WERI-Rb-1 (cell line): ENCODE measurements around the gene HTR6.

Experiments
- DNase-seq: peaks from one replicate; pipeline ENCODE4 v3.0.0-alpha.2; 2020
- H3K27ac ChIP-seq: fragments of 250-450 bp; sonication (Bioruptor Pico); 2 replicates; pipeline ENCODE4 v1.5.1; 2020; ENCODE audit warnings: mild to moderate bottlenecking, moderate library complexity
- H3K27me3 ChIP-seq: fragments of 250-450 bp; sonication (Bioruptor Pico); 2 replicates; pipeline ENCODE4 v1.5.1; 2021; ENCODE audit warnings: mild to moderate bottlenecking, low read depth, moderate library complexity; ENCODE audit not compliant: insufficient read depth, severe bottlenecking
- H3K36me3 ChIP-seq: fragments of 250-450 bp; sonication (Bioruptor Pico); 2 replicates; pipeline ENCODE4 v1.5.1; 2020; ENCODE audit warnings: mild to moderate bottlenecking, moderate library complexity
- H3K4me3 ChIP-seq: 2 replicates; pipeline ENCODE4 v1.5.1; 2011; ENCODE audit warnings: low read depth, mild to moderate bottlenecking, control low read depth, low read length
- H3K9me3 ChIP-seq: fragments of 250-450 bp; sonication (Bioruptor Pico); 2 replicates; pipeline ENCODE4 v1.5.1; 2021; ENCODE audit warnings: mild to moderate bottlenecking, moderate library complexity; ENCODE audit not compliant: severe bottlenecking
- CTCF ChIP-seq: IDR thresholded peaks from 2 replicates; pipeline ENCODE4 v1.5.1; 2011; ENCODE audit warnings: low read depth, mild to moderate bottlenecking, control low read depth, inconsistent platforms, low read length

HTR6 gene

DNA sequence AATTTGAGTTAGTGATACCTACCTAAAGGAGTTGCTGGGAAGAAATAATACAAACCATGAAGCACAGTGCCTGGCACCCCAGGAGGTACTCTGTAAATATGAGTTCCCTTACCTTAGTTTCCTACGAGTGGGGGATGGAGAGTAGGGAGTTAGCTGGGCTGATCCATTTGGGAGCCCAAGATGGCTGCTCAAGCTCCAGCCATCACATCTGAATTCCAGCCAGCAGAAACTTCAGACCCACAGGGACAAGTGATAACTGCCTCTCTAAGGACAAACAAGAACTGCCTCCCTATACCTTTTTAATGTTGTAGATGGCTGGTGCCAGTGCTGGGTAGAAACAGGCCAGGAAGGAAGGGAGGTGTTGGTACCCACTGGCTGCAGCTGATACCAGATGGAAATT, 22.7 kb downstream of the HTR6 start:
- TF ChIP-seq CTCF = no peak
- no peaks in the 10 kb centered on the region for H3K36me3 ChIP-seq
- H3K27me3 ChIP-seq = no peaks in the 10 kb centered on the region
- H3K9me3 ChIP-seq = peaks cover 7% of the 10 kb centered on the region
- no peak overlapping the region for H3K27ac ChIP-seq
- no peak overlapping the region for H3K4me3 ChIP-seq
- DNase-seq = no peak

DNA sequence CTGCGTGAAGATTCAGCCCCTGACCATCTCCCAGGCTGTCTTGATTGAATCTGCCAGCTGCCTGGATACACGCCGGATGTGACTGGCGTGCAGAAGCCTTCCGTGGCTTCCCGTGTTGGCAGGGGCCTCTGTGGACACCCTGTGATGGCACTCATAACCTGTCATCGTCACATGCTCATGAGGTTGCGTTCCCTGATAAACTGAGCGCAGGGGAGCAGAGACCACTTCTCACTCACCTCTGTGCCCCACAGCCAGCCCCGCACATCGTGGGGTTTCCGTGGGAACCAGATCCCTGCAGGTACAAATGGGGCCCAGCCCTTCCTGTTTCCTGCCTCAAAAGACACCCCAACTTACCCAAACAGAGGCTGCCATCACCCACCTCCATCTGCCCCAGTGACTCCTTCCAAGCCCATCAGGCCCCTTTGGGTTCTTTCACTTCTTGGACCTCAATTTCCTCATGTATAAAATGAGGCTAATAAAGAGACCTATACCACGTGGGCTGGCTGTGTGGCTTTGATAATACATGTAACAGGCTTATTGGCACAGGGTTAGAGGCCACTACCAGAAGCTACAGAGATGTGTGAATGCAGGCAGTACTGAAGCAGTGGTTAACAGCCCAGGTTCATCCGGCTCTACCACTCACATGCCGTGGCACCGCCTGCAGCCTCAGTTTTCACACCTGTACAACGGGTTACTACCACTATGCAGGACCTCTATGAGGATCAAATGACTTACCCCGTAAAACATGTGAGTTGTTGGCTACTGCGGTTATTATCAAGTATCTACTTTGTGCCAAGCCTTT, 23.6 kb downstream of the HTR6 start:
- Histone ChIP-seq H3K4me3 (no peak overlapping the region), H3K36me3 (no peaks in the 10 kb centered on the region), H3K27me3 (no peaks in the 10 kb centered on the region), H3K27ac (no peak overlapping the region), H3K9me3 (peaks cover 7% of the 10 kb centered on the region)
- no peak for TF ChIP-seq CTCF
- no peak for DNase-seq

DNA sequence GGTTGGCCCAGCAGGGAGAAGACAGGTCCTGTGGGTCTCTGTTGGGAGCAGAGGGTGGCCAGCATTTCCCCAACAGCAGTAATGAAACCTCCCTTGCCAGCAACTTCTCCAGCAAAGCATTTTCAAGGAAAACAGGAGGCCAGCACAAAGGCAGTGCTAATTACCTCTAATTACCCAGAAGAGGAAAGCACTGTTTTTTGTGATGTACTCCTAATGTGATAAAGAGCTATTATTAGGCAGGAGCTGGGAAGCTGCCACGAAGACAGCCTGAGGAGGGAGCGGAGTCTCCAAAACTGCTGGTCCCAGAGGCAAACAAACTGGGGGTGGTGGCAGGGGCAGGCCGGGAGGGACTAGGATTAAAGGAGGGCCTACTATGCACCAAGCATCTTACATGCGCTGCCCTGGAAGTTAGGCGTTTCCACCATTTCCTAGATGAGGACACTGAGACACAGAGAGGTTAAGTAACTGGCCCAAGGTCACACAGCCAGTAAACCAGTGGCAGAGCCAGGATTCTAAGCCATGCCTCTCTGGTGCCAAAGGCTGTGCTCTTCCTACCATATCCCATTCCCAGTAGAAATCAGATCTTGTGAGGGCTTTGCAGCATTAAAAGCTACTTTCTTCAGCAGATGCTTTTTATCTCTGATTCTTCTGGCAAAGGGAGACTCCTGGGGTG, 24.5 kb downstream of the HTR6 start:
- no peak for DNase-seq
- H3K4me3 ChIP-seq = no peak overlapping the region
- peaks cover 7% of the 10 kb centered on the region for H3K9me3 ChIP-seq
- no peak for TF ChIP-seq CTCF
- no peak overlapping the region for H3K27ac ChIP-seq
- no peaks in the 10 kb centered on the region for H3K36me3 ChIP-seq
- no peaks in the 10 kb centered on the region for H3K27me3 ChIP-seq

DNA sequence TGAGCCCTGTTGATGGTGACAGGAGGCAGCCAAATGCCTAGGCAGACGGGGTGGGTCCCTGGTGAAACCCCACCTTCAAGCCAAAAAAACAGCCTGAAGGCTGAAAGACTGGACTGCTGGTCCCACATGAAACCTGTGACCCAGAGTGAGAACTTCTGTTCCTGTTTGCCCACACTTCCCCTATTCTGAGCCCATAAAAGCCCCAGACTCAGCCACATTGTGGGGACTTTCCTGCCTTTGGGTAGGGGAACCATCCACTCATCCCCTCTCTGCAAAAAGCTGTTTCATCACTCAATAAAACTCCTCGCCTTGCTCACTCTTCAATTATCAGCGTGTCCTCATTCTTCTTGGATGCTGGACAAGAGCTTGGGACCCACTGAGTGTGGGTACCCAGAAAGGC, 25.2 kb downstream of the HTR6 start:
- no peaks in the 10 kb centered on the region for H3K36me3 ChIP-seq
- no peak overlapping the region for H3K27ac ChIP-seq
- TF ChIP-seq CTCF = no peak
- DNase-seq = no peak
- H3K9me3 ChIP-seq = peaks cover 7% of the 10 kb centered on the region
- H3K4me3 ChIP-seq = no peak overlapping the region
- no peaks in the 10 kb centered on the region for H3K27me3 ChIP-seq

DNA sequence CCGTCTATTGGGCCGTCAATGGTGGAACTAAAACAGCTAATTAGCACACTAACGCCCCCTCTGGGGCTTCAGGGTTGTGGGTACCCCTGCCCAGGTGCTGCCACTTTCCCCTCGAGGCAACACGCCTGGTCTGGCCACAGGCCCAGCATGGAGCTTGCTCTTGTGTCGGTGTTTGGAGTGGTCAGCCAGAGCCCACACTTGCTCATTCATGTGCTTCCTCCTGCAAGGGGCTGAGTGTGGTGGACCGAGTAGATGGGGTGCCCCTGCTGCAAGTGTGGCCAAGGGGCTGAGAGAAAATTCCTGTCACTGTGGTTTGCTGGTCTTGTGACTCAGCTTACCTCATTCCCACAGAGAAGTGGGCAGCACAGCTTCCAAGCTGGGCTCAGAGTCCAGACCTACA, 25.7 kb downstream of the HTR6 start:
- no peak for TF ChIP-seq CTCF
- Histone ChIP-seq H3K9me3 (peaks cover 7% of the 10 kb centered on the region), H3K4me3 (no peak overlapping the region), H3K36me3 (no peaks in the 10 kb centered on the region), H3K27ac (no peak overlapping the region), H3K27me3 (no peaks in the 10 kb centered on the region)
- DNase-seq = no peak

DNA sequence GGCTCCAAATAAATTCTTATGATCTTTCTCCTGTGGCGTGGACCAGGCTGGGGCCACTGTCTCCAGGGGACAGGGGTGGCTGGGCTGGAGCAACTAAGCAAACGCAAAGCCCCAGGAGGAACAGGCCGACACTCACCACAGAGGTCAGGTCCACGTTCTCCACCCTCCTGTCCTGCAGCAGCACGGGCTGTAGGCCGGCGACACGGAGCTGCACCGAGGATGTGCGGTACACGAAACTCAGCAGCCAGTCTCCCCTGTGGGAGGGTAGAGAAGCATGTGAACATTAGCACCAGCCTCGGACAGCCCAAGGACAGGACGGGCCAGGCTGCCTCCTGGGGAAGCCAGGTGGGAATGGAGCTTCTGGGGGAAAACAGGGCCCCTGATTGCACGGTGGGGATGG, 29.6 kb downstream of the HTR6 start:
- no peak overlapping the region for H3K27ac ChIP-seq
- H3K36me3 ChIP-seq = no peaks in the 10 kb centered on the region
- peaks cover 7% of the 10 kb centered on the region for H3K9me3 ChIP-seq
- no peaks in the 10 kb centered on the region for H3K27me3 ChIP-seq
- no peak overlapping the region for H3K4me3 ChIP-seq
- TF ChIP-seq CTCF = no peak
- DNase-seq = no peak
